Glutamatergic neuron (in vitro differentiated cells): ENCODE data around the gene AMOTL2. TPM values are rescaled to one million over a fixed set of nuclear protein-coding genes. Genes with fewer than 3 reads are reported as not detected.

Experiments used
- DNase-seq: peaks from one replicate; pipeline ENCODE4 v3.0.0; 2022
- H3K27ac Mint-ChIP-seq: one replicate; pipeline ENCODE4 v1.8.0; 2020; ENCODE audit warnings: mild to moderate bottlenecking, mixed read lengths, inconsistent platforms; ENCODE audit not compliant: unreplicated experiment
- H3K27me3 Mint-ChIP-seq: one replicate; pipeline ENCODE4 v1.8.0; 2020; ENCODE audit warnings: mild to moderate bottlenecking, moderate library complexity, mixed read lengths, inconsistent platforms; ENCODE audit not compliant: unreplicated experiment
- H3K36me3 Mint-ChIP-seq: one replicate; pipeline ENCODE4 v1.8.0; 2020; ENCODE audit warnings: mild to moderate bottlenecking, mixed read lengths, inconsistent platforms; ENCODE audit not compliant: unreplicated experiment
- H3K4me1 Mint-ChIP-seq: one replicate; pipeline ENCODE4 v1.8.0; 2020; ENCODE audit warnings: mild to moderate bottlenecking, low read depth, mixed read lengths, inconsistent platforms; ENCODE audit not compliant: unreplicated experiment
- H3K4me3 Mint-ChIP-seq: one replicate; pipeline ENCODE4 v1.8.0; 2020; ENCODE audit warnings: mild to moderate bottlenecking, mixed read lengths, inconsistent platforms; ENCODE audit not compliant: unreplicated experiment
- H3K9me3 Mint-ChIP-seq: one replicate; pipeline ENCODE4 v1.8.0; 2020; ENCODE audit warnings: mild to moderate bottlenecking, moderate library complexity, mixed read lengths, inconsistent platforms; ENCODE audit not compliant: unreplicated experiment
- total RNA-seq: library from RNA; stranded (reverse); fragmentation: NEBNext Ultra II Directional; extraction: Animal tissue kit (Norgen Biotek cat#: 25700); gene quantifications from one replicate; pipeline ENCODE4 v1.2.1, GENCODE V29; 2021; ENCODE audit not compliant: unreplicated experiment
- TF ChIP-seq, protein P1 (sequence below): fragments of 200-600 bp; sonication (generic); IDR thresholded peaks from one replicate; pipeline ENCODE4 v1.5.0; 2021; ENCODE audit not compliant: partially characterized antibody, unreplicated experiment

AMOTL2 gene
- total RNA-seq, 1 donor from 2014 or later = 38.1 TPM

DNA sequence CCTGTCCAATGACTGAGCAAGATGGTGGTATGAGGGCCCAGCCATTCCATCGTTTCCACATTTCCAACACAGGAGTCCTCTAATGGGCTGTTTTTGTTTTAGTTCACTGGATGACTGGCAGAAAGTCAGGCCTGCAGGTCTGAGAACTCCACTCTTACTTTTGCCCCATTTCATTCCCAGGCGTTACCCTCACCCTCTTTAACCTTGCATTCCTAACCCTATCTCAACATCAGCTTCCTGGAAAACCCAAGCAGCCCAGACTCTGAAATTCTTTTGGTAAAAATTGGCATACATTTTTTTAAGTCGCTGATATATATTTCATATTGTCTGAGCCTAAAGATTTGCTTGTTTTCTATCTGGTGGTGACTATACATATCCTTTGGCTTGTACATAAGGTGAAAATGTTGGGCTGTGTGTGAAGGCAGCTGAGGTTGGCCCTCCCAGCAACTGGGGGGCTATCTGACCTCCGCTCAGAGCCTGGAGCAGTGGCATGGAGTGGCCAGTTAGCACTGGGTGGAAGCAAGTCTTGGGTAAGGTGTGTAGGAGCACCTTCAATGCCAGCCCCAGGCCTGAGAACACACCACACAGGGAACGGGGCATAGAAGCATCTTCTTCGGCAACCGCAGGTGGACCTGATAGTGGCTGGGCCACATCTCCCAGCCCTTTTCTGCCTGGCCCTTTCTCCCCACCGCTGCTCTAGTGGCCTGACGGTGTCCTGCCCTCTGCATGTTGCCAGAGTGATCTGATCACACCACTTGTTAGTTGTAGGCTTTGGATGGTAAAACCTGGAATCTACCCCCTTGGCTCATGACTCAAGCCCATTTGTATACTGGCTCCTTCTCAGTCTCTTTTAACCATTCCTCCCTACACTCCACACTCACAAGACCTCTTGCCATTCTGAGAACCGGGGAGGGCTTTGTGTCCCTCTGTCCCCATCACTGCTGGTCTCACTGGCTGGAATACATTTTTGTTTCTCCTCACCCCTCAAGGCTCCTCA, 50.0 kb downstream of the AMOTL2 start:
- H3K9me3 Mint-ChIP-seq = no peaks in the 10 kb centered on the region
- no peak for DNase-seq
- no peak overlapping the region for H3K4me3 Mint-ChIP-seq
- H3K36me3 Mint-ChIP-seq = no peaks in the 10 kb centered on the region
- H3K27ac Mint-ChIP-seq = no peak overlapping the region
- TF ChIP-seq, protein P1, sequence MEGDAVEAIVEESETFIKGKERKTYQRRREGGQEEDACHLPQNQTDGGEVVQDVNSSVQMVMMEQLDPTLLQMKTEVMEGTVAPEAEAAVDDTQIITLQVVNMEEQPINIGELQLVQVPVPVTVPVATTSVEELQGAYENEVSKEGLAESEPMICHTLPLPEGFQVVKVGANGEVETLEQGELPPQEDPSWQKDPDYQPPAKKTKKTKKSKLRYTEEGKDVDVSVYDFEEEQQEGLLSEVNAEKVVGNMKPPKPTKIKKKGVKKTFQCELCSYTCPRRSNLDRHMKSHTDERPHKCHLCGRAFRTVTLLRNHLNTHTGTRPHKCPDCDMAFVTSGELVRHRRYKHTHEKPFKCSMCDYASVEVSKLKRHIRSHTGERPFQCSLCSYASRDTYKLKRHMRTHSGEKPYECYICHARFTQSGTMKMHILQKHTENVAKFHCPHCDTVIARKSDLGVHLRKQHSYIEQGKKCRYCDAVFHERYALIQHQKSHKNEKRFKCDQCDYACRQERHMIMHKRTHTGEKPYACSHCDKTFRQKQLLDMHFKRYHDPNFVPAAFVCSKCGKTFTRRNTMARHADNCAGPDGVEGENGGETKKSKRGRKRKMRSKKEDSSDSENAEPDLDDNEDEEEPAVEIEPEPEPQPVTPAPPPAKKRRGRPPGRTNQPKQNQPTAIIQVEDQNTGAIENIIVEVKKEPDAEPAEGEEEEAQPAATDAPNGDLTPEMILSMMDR = no peak
- H3K27me3 Mint-ChIP-seq = peaks cover 4% of the 10 kb centered on the region
- no peaks in the 10 kb centered on the region for H3K4me1 Mint-ChIP-seq

DNA sequence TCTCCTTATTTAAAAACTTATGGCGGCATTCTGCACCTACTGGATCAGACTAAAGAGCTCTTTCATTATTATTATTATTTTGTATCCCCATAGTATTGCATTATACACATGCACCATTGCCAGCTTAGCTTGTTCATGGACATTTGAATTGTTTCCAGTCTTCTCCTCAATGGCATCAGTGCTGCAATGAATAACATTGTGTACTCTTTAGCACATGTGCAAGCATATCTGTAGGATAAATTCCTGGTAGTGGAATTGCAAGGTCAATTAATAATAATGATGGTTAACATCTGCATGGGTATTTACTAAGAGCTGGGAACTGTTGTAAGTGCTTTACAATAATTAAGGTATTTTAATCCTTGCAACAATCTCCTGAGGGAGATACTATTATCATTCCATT, 52.0 kb downstream of the AMOTL2 start:
- Mint-ChIP-seq H3K36me3 (no peaks in the 10 kb centered on the region), H3K27me3 (peaks cover 6% of the 10 kb centered on the region), H3K4me3 (no peak overlapping the region), H3K9me3 (no peaks in the 10 kb centered on the region), H3K27ac (no peak overlapping the region), H3K4me1 (no peaks in the 10 kb centered on the region)
- DNase-seq = no peak
- TF ChIP-seq, protein P1 = no peak

DNA sequence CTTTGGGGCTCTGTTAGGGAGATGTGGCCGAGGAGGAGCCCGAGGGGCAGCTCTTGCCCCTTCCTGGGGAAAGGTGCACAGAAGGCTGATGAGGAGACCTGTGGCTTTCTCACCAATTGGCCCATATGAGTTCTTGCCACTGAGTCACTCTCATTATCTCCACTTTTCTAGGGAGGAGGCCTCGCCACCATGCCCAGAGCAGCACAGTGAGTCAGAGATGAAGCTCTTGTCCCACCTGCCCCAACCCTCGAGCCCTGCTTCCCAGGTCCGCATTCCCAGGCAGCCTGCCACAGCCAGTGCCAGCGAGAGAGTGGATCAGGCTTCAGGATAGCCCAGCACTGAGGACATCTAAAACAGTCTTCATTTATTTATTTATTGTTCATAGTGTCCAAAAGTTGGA, 53.5 kb downstream of the AMOTL2 start:
- DNase-seq = no peak
- Mint-ChIP-seq H3K36me3 (no peaks in the 10 kb centered on the region), H3K27me3 (peaks cover 6% of the 10 kb centered on the region), H3K9me3 (no peaks in the 10 kb centered on the region), H3K27ac (no peak overlapping the region), H3K4me1 (no peaks in the 10 kb centered on the region), H3K4me3 (no peak overlapping the region)
- TF ChIP-seq, protein P1 = no peak

DNA sequence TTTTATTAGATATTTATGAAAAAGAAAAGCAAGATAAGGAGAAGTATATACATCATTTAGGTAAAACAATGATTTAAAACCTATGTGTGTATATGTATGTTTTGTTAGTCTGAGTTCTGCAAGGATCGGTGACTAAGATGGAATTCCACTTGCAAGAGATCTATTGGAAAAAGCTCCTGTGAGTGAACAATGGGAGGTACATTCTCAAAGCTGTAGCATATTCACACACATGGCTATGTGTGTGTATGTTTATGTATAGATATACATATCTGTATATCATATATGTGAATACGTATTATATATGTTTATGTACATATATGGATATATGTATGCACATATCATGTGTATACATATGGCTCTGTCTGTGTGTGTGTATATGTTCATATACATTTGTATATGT, 54.3 kb downstream of the AMOTL2 start:
- no peak for DNase-seq
- TF ChIP-seq, protein P1 = no peak
- Mint-ChIP-seq H3K4me1 (no peaks in the 10 kb centered on the region), H3K36me3 (no peaks in the 10 kb centered on the region), H3K27me3 (peaks cover 6% of the 10 kb centered on the region), H3K9me3 (peaks cover 1% of the 10 kb centered on the region), H3K4me3 (no peak overlapping the region), H3K27ac (no peak overlapping the region)

DNA sequence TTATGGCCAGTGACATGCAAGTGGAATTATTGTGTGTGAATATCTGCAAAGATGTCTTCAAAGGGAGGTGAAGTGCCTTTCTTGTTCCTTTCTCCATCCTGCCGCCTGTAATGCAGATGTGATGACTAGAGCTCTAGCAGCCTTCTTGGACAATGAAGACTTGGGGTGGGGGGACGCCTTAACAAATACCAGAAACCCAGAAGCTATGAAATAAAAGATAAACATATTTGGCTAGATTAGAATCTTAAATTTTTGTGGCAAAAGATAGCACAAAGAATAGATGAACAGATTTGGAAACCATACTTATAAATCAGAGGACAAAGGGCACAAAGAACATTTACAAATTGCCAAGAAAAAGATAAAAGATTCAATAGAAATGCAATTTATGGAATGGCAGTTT, 56.1 kb downstream of the AMOTL2 start:
- H3K9me3 Mint-ChIP-seq = peaks cover 1% of the 10 kb centered on the region
- H3K27ac Mint-ChIP-seq = no peak overlapping the region
- no peak overlapping the region for H3K4me3 Mint-ChIP-seq
- no peak for DNase-seq
- H3K36me3 Mint-ChIP-seq = no peaks in the 10 kb centered on the region
- peaks cover 11% of the 10 kb centered on the region for H3K27me3 Mint-ChIP-seq
- H3K4me1 Mint-ChIP-seq = no peaks in the 10 kb centered on the region
- TF ChIP-seq, protein P1 = no peak
